Measurements from ENCODE around the gene DGKH.
"Not testable (repeated sequence)": the region's sequence is repeated elsewhere in the genome, so short reads cannot be mapped to it uniquely, and the experiment has no call there.

The DGKH gene

GRCh38 chr13:42041684-42042035, 6.8 kb upstream of the DGKH start:
- peak; percentile 76 for DNase-seq (ENCODE audit: low spot score)

- no peak for DNase-seq (ENCODE audit: low spot score)
Observed at GRCh38 chr13:42043676-42044075, 4.8 kb upstream of the DGKH start.

- DNase-seq (ENCODE audit: low spot score): no peak
Observed at GRCh38 chr13:42046448-42046847, 2.0 kb upstream of the DGKH start.

DNA sequence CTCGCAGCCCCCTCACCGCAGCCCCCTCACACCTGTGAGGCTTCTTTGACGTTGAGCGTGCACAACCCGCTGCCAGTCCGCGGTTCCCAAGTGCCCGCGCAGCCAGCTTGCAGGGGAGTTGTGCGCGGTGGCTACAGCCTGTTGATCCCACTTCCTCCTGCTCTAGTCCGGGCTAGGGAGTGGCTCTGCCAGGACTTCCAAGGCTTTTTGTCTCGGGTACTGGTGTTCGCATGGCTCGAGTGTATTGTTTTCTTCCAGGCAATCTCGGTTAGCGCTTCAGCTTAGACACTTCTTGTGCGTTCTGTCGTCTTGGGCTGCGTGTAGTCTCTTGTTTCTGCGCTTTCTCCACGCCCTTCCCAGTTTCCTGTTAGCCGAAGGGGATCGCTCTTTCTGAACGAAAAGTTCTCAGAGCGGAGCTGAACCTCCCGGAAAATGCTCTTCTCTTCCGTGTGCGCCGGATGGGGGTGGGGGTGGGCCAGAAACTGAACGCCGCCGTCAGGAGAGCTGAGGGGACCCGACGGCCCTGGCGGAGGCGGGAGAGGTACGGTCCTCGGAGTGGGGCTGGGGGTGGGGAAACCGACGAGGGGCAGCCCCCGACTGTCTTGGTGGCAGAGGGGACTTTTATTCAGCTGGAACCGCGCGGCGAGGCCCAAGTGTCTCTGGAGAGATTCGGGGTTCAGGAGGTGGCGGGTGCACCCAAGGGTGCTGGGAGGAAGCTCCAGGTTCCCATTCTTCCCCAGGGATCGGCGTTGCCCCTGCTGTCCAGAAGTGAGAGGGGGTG, 697 bp upstream of the DGKH start:
- peak; percentile 56 for DNase-seq (ENCODE audit: low spot score)

GRCh38 chr13:42048684-42049453, 421 bp downstream of the DGKH start:
- peak; percentile 92 for DNase-seq (ENCODE audit: low spot score)

- no peak for DNase-seq (ENCODE audit: low spot score)
Observed at GRCh38 chr13:42049454-42049813, 986 bp downstream of the DGKH start.

DNA sequence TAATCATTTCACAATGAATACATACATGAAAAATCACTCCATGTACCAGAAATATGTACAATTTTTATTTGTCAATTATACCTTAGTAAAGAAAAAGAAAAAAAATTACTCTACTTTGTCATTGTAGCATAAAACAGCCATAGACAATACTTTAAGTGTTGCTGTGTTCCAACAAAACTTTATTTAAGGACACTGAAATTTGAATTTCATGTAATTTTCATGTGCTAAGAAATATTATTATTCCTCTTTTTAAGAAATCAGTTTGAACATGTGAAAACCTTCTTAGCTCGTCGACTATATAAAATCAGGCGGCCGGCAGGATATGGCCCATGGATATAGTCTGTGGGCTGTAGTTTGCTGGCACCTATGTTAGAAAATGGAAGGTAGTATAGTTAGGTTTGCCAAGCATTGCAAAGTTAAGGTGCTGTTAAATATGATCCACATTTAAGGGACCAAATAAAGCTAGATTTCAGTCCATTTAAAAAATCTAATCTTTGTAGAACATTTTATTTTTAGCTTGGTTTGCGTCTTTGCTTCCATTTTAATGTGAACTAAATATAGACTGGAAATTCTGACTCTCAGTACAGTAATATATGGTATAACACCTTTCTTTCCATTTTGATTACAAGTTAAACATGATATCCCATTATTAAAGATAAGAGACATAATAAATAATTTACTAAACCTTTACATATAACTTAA, 6.5 kb downstream of the DGKH start:
- DNase-seq (ENCODE audit: low spot score): no peak

DNA sequence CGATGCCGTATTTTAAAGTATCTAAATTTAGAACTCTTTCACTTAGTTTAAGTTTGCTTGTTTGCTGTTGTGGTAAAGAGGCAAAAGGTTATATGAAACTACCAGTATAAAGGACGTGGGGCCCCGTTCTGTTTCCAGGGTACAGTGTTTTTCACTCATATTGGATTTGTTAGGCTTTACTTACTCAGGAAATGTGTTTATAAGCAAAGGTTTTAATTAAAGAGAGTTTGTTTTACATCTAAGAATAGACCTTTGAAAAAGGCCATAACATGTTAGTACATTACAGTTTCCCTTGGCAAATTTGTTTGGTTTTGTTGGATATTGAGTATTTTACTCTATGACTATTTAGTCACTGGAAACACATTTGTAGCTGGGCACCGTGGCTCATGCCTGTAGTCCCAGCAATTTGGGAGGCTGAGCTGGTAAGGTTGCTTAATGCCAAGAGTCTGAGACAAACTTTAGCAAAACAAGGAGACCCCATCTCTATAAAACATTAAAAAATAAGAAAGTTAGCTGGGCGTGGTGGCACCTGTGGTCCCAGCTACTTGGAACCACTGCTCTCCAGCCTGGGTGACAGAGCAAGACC, 7.1 kb downstream of the DGKH start:
- no peak for DNase-seq (ENCODE audit: low spot score)

DNA sequence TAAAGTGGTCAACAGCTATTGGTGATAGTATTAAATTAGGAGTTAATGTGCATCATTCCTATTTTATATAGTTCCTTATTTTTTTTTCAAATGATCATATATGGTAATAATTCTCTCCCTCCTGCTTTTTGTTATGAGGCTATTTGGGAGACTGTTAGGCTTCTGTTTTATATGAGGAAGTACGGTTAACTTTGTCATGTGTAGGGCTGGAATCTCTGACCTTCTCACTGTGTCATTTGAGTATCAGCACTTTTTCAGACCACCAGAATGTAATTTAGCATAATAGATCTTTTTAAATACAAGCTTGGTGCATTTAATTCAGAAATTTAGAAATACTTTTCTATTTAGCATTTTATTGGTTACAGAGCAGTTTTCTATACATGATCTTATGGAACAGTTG, 7.7 kb downstream of the DGKH start:
- DNase-seq (ENCODE audit: low spot score): no peak

DNA sequence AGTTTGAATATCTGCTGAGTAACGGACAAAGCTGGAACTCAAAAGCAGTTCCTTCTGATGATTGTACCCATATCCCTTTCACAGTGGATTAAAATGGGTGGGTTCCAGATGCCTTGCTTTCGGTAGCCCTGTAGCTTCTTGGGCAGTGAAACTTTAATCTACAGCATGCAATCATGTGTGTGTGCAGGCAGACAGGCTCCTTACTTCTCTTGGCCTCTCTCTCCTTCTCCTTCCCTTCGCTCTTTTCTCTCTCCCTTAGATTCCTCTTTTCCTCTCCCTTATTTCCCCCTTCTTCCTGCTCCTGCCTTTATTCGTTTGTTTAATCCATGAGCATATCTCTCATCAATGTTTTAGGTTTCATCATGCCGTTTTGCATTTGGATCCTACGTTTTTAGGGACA, 8.1 kb downstream of the DGKH start:
- no peak for DNase-seq (ENCODE audit: low spot score)

DNA sequence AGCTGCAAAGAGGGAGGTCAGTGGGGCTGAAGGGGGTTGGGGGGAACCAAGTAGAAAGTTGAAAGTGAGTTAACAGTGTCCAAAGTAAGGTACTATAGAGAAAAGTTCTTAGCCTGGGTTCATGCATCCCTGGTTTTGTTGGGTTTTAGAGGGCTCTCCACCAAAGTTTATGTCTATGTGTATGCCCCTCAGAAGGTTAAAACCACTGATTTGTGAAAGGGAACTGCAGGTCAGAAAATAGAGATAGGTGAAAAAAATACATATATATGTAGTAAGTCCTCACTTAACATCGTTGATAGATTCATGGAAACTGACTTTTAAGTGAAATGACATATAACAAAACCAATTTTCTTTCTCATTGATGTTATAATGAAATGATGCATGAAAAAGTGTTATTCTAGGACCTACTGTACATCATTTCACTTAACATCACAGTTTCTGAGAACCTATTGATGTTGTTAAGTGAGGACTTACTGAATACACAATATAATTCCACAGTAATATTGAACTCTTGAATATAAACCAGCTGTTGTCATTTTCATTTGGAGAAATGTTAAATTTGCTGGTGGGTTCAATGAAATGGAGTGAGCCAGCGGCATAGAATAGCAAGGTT, 9.6 kb downstream of the DGKH start:
- no peak for DNase-seq (ENCODE audit: low spot score)

DNA sequence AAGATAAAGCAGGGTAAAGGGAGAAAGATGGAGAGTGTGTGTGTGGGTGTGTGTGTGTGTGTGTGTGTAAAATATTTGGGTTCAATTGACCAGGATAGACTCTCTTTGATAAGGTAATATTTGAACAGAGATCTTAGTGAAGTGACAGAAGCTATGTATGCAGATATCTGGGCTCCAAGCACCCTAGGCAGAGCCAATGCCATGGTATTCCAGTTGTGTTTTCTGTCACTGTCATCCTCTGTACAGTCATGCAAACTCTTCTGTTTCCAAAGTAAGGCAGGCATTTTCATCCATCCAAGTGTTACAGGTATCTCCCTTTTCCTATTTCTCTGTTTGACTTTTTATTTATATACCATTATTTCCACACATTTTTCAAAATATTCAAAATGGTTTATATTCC, 13.5 kb downstream of the DGKH start:
- DNase-seq (ENCODE audit: low spot score): no peak

GRCh38 chr13:42063105-42063504, 14.7 kb downstream of the DGKH start:
- DNase-seq (ENCODE audit: low spot score): no peak

GRCh38 chr13:42064259-42064658, 15.8 kb downstream of the DGKH start:
- DNase-seq (ENCODE audit: low spot score): peak; percentile 23

DNA sequence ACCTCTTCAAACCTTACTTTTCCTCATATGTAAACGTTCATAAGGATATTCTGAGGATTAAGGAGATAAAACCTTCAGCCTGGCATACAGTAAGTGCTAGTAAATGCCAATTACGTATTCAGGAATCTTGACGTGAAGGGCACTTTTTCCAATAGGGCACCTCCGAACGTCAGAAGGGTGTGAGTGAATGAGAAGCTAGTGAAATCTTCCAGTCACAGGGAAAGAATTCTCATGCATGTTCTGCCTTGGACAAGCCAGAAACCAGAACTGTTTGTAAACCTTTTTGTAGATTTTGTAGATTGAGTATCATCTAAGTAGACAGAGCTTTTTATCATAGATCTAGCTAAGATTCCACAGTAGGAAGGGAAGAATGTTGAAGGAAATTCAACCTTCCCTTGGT, 16.5 kb downstream of the DGKH start:
- DNase-seq (ENCODE audit: low spot score): no peak

GRCh38 chr13:42065414-42065813, 17.0 kb downstream of the DGKH start:
- no peak for DNase-seq (ENCODE audit: low spot score)

DNA sequence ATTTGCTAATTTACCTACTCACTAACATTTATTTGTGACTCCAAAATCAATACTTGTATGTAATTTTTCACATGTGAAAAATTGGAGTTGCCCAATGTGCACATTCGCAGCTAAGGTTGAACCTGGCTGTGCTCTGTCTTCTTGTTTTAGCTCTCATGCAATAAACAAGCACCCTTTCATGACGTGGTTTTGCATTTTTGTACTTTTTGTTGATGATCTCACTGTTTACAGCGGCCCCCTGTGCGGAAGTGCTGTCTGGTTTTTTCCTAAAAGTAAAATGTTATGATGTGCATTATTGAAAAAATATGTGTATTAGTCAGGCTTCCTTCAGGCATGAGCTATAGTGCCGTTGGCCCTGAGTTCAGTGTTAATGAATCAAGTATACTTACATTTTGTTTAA, 18.1 kb downstream of the DGKH start:
- peak; percentile 64 for DNase-seq (ENCODE audit: low spot score)

DNA sequence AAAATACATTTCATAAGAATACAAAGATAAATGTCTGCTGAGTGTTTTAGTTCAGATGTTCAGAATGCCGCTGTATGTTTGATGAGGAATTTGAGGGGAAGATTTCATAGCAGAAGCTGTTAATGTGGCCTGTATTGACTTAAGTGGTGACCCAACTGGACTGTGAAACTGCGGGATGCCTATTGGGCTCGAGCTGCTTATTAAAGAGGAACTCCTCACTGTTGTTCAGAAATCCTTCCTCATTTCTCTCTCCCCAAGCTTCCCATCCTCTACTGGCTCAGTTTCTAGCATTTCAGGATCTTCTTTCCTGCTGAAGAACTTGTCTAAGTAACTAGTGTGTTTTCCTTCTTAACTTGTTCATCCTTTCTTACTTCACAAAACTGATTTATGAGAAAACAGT, 20.4 kb downstream of the DGKH start:
- DNase-seq (ENCODE audit: low spot score): no peak

DNA sequence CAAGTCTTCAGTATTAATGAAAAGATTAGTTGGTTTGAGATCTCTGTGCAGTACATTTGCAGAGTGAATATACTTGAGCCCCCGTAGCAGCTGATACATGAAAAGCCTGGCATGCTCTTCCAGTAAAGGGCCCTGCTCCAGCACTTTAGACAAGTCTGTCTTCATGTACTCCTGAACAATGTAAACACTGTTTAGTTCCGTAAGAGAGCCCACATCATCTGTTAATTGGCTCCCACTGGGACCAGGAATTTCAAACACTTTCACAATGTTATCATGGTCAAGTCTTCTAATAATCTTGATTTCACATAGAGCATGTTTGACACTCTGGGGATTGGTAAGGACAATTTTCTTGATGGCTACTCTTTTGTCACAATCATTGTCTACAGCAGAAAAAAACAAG, 22.2 kb downstream of the DGKH start:
- not testable (repeated sequence) for DNase-seq (ENCODE audit: low spot score)

GRCh38 chr13:42071179-42071578, 22.7 kb downstream of the DGKH start:
- not testable (repeated sequence) for DNase-seq (ENCODE audit: low spot score)

DNA sequence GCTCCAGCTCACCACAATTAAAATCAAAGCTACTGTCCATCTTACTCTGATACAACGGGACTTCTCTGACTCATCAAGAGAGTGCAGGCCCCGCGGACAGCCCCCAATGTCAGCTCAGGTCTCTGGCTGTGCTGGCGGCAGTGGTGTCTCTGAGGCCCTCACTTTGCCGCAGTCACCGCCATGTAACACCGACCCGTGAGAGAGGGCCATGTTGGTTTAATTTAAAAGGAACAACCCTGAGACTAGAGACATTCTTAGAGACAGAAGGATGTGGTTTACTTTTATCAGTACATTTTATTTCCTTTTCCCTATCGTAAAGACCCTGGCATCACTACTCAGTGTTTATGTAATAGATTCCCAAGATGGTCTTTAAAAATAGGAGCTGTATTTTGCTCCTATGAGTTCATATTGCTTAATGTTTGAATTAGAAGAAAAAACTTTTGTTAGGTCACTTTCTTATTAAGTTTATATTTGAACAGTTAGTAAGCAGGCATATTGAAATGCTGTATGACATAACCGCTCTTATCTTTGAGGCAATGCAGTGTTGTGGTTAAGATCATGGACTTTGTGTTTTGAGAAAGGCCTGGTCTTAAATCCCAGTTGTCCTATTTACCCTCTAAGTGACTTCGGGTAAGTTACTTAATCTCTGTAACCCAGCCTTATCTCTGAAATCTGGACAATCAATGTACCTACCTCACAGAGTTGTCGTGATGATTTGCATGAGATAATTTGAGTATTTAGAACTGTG, 23.4 kb downstream of the DGKH start:
- DNase-seq (ENCODE audit: low spot score): no peak

- no peak for DNase-seq (ENCODE audit: low spot score)
Observed at GRCh38 chr13:42073683-42074082, 25.2 kb downstream of the DGKH start.
